Mucosa of rectum (tissue), 2 donors: Measurements from ENCODE around the gene ETS2.

Experiments used
- H3K27ac ChIP-seq, 2 donors: one replicate each; pipeline ENCODE4 v1.7.0; 2013; ENCODE audit warnings: inconsistent platforms in 2 of 2, low read depth in 2 of 2, low read length in 2 of 2
- H3K27me3 ChIP-seq, 2 donors: one replicate each; pipeline ENCODE4 v1.7.0; 2013; ENCODE audit warnings: low read length in 2 of 2; ENCODE audit not compliant: control insufficient read depth in 2 of 2, insufficient read depth in 2 of 2
- H3K36me3 ChIP-seq, 2 donors: one replicate each; pipeline ENCODE4 v1.7.0; 2013; ENCODE audit warnings: low read length in 2 of 2; ENCODE audit not compliant: control insufficient read depth in 2 of 2, insufficient read depth in 2 of 2
- H3K4me1 ChIP-seq, 2 donors: one replicate each; pipeline ENCODE4 v1.7.0; 2013; ENCODE audit warnings: low read length in 2 of 2, mild to moderate bottlenecking in 1 of 2; ENCODE audit not compliant: control insufficient read depth in 2 of 2, insufficient read depth in 2 of 2
- H3K4me3 ChIP-seq, 2 donors: one replicate each; pipeline ENCODE4 v1.7.0; 2013; ENCODE audit warnings: low read length in 2 of 2
- H3K9ac ChIP-seq, 2 donors: one replicate each; pipeline ENCODE4 v1.7.0; 2013; ENCODE audit warnings: low read length in 2 of 2, low read depth in 1 of 2, mild to moderate bottlenecking in 1 of 2
- H3K9me3 ChIP-seq, 2 donors: one replicate each; pipeline ENCODE4 v1.7.0; 2013; ENCODE audit warnings: low read length in 2 of 2; ENCODE audit not compliant: control insufficient read depth in 2 of 2
- donor health status: healthy.
- donor health status: Normal muscosa, but diverticular disease.

Gene ETS2

DNA sequence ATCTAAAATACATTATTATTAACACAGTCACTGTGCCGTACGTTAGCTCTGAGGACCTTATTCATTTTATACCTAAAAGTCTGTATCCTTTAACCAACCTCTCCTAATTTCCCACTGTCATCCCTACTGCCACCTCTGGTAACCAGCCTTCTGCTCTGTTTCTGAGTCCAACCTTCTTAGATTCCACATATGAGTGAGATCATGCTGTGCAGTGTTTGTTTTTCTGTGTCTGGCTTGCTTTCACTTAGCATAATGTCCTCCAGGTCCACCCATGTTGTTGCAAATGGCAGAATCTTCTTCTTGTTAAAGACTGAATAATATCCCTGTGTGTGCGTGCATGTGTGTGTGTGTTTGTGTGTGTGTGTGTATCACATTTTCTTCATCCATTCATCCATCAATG is 64.2 kb downstream of the ETS2 start:
- Histone ChIP-seq H3K9ac (no peak overlapping the region), H3K4me3 (no peak overlapping the region), H3K9me3 (no peaks in the 10 kb centered on the region), H3K27ac (no peak overlapping the region), H3K27me3 (no peaks in the 10 kb centered on the region), H3K36me3 (no peaks in the 10 kb centered on the region), H3K4me1 (no peaks in the 10 kb centered on the region)
